Mammary epithelial cell (primary cell): ENCODE measurements around the gene C9.
"Not testable (repeated sequence)": the region's sequence is repeated elsewhere in the genome, so short reads cannot be mapped to it uniquely, and the experiment has no call there.

Experiments used
- EZH2 ChIP-seq: IDR thresholded peaks from 2 replicates; pipeline ENCODE4 v1.6.1; 2012; ENCODE audit warnings: low read length, inconsistent platforms, borderline replicate concordance
- TF ChIP-seq, protein P1 (sequence below), 2 donors: IDR thresholded peaks in 1 of 2; conservative IDR thresholded peaks in 1 of 2; 2 replicates each; pipeline ENCODE4 v1.5.1; 2011 to 2012; ENCODE audit warnings: inconsistent platforms in 2 of 2, low read length in 2 of 2, mild to moderate bottlenecking in 2 of 2, control low read depth in 1 of 2, low read depth in 1 of 2; ENCODE audit not compliant: insufficient read depth in 1 of 2; ENCODE audit errors: extremely low read depth in 1 of 2

DNA sequence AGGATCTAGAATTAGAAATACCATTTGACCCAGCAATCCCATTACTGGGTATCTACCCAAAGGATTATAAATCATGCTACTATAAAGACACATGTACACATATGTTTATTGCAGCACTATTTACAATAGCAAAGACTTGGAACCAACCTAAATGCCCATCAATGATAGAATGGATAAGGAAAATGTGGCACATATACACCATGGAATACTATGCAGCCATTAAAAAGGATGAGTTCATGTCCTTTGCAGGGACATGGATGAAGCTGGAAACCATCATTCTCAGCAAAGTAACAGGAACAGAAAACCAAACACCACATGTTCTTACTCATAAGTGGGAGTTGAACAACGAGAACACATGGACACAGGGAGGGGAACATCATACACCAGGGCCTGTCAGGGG is 129.8 kb downstream of the C9 start:
- TF ChIP-seq, protein P1, sequence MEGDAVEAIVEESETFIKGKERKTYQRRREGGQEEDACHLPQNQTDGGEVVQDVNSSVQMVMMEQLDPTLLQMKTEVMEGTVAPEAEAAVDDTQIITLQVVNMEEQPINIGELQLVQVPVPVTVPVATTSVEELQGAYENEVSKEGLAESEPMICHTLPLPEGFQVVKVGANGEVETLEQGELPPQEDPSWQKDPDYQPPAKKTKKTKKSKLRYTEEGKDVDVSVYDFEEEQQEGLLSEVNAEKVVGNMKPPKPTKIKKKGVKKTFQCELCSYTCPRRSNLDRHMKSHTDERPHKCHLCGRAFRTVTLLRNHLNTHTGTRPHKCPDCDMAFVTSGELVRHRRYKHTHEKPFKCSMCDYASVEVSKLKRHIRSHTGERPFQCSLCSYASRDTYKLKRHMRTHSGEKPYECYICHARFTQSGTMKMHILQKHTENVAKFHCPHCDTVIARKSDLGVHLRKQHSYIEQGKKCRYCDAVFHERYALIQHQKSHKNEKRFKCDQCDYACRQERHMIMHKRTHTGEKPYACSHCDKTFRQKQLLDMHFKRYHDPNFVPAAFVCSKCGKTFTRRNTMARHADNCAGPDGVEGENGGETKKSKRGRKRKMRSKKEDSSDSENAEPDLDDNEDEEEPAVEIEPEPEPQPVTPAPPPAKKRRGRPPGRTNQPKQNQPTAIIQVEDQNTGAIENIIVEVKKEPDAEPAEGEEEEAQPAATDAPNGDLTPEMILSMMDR (conservative IDR thresholded peaks at IDR 0.05 in 1 of 2, IDR thresholded peaks at IDR 0.05 in 1 of 2; ENCODE audit: extremely low read depth in 1 of 2, insufficient read depth in 1 of 2, low read depth in 1 of 2, low read length in 2 of 2): not testable (repeated sequence)
- not testable (repeated sequence) for TF ChIP-seq EZH2
